ENCODE results near the gene ACTR5.
A peak's percentile ranks its signal among the peaks of the same experiment; 100 is the strongest.

ACTR5 gene

GRCh38 chr20:38723848-38724625 is 24.2 kb upstream of the ACTR5 start, which contains the start of gene SLC32A1:
Gene SLC32A1 (plus strand): TSS chr20:38724486. CDS start chr20:38724725, 239 bp downstream.
- Mint-ChIP-seq H3K4me1 (peaks cover 83% of the 10 kb centered on the region), H3K9me3 (peaks cover under 1% of the 10 kb centered on the region), H3K27ac (no peak within 1 kb of the TSS), H3K27me3 (ENCODE audit: low read depth, poor library complexity) (peaks cover 100% of the 10 kb centered on the region), H3K4me3 (peak within 1 kb of the TSS; percentile 70), H3K36me3 (ENCODE audit: low read depth) (no peaks in the 10 kb centered on the region)
- DNase-seq: peak; percentile 68
- TF ChIP-seq CTCF (IDR thresholded peaks at IDR 0.05): no peak

GRCh38 chr20:38724626-38725147 is 23.6 kb upstream of the ACTR5 start:
- Mint-ChIP-seq H3K4me1 (peaks cover 83% of the 10 kb centered on the region), H3K27ac (no peak overlapping the region), H3K9me3 (peaks cover 7% of the 10 kb centered on the region), H3K27me3 (ENCODE audit: low read depth, poor library complexity) (peaks cover 100% of the 10 kb centered on the region), H3K36me3 (ENCODE audit: low read depth) (no peaks in the 10 kb centered on the region), H3K4me3 (peak overlapping the region; percentile 65)
- TF ChIP-seq CTCF (IDR thresholded peaks at IDR 0.05): no peak
- no peak for DNase-seq

GRCh38 chr20:38725148-38725901 is 22.9 kb upstream of the ACTR5 start:
- Mint-ChIP-seq H3K27ac (no peak overlapping the region), H3K27me3 (ENCODE audit: low read depth, poor library complexity) (peaks cover 100% of the 10 kb centered on the region), H3K4me1 (peaks cover 83% of the 10 kb centered on the region), H3K36me3 (ENCODE audit: low read depth) (no peaks in the 10 kb centered on the region), H3K9me3 (peaks cover 12% of the 10 kb centered on the region), H3K4me3 (peak overlapping the region; percentile 60)
- peak; percentile 41 for DNase-seq
- TF ChIP-seq CTCF (IDR thresholded peaks at IDR 0.05): no peak

- no peak overlapping the region for H3K27ac Mint-ChIP-seq
- DNase-seq: peak; percentile 86
- H3K27me3 Mint-ChIP-seq (ENCODE audit: low read depth, poor library complexity): peaks cover 100% of the 10 kb centered on the region
- no peaks in the 10 kb centered on the region for H3K36me3 Mint-ChIP-seq (ENCODE audit: low read depth)
- peaks cover 13% of the 10 kb centered on the region for H3K9me3 Mint-ChIP-seq
- peak; percentile 65 for TF ChIP-seq CTCF (IDR thresholded peaks at IDR 0.05)
- H3K4me1 Mint-ChIP-seq: peaks cover 83% of the 10 kb centered on the region
- H3K4me3 Mint-ChIP-seq: peak overlapping the region; percentile 62
Measured at GRCh38 chr20:38725931-38726803, 22.1 kb upstream of the ACTR5 start.

GRCh38 chr20:38726804-38727606 is 21.3 kb upstream of the ACTR5 start:
- Mint-ChIP-seq H3K9me3 (peaks cover 13% of the 10 kb centered on the region), H3K4me3 (peak overlapping the region; percentile 62), H3K27ac (no peak overlapping the region), H3K27me3 (ENCODE audit: low read depth, poor library complexity) (peaks cover 100% of the 10 kb centered on the region), H3K4me1 (peaks cover 75% of the 10 kb centered on the region), H3K36me3 (ENCODE audit: low read depth) (no peaks in the 10 kb centered on the region)
- peak; percentile 93 for DNase-seq
- peak; percentile 60 for TF ChIP-seq CTCF (IDR thresholded peaks at IDR 0.05)

Measured in nephron progenitor cell (in vitro differentiated cells).